HCT116 (cell line): ENCODE data around the gene MEIOC. TPM values are rescaled to one million over a fixed set of nuclear protein-coding genes. Genes with fewer than 3 reads are reported as not detected.

Experiments used
- ATAC-seq: fragments of 200-7000 bp; cut with Tn5 transposase; 2 replicates; pipeline ENCODE4 v1.9.1; 2020; ENCODE audit warnings: mild to moderate bottlenecking, moderate library complexity
- BruUV-seq: library from RNA; stranded (reverse); fragments of 400-500 nt; replicated peaks from 2 replicates; lab custom pipeline; 2021; lab: Mats Ljungman, UMichigan
- CTCF ChIA-PET: fragments of 300-600 bp; sonication (Branson Sonifier 250); formaldehyde crosslinking; loops from one replicate; lab custom pipeline; 2021; ENCODE audit warnings: antibody characterized with exemption; lab: Charles Lee
- POLR2A ChIA-PET: fragments of 300-600, 350-600 bp; sonication (Branson Sonifier 250); formaldehyde crosslinking; loops from one replicate; lab custom pipeline; 2021; ENCODE audit warnings: antibody characterized with exemption; lab: Charles Lee
- RAD21 ChIA-PET, 2 experiments: fragments of 300-600 bp; sonication (Branson Sonifier 250); formaldehyde crosslinking; loops; one replicate each; lab custom pipeline; 2023; ENCODE audit warnings: low total read pairs in 2 of 2; ENCODE audit not compliant: uncharacterized antibody in 2 of 2, unreplicated experiment in 2 of 2, low non-redundant PET in 1 of 2; lab: Charles Lee
- DNase-seq: peaks from one replicate; pipeline ENCODE4 v3.0.0-alpha.2; 2010; ENCODE audit warnings: low read depth, low spot score
- H2AFZ ChIP-seq: fragments of 200-600 bp; shearing (Covaris generic), sonication (generic); 2 replicates; pipeline ENCODE4 v1.6.1; 2017; ENCODE audit warnings: low read depth, mixed run types, mixed read lengths, antibody characterized with exemption, low read length; ENCODE audit not compliant: poor library complexity, severe bottlenecking
- H3K27ac ChIP-seq: 2 replicates; pipeline ENCODE4 v1.5.1; 2012; ENCODE audit warnings: low read depth, low read length
- H3K27me3 ChIP-seq: fragments of 200-600 bp; sonication (generic); 2 replicates; pipeline ENCODE4 v1.6.1; 2016; ENCODE audit warnings: mixed run types, low read length, mixed read lengths; ENCODE audit not compliant: insufficient read depth
- H3K36me3 ChIP-seq, 2 experiments: fragments of 200-500 bp in 1 of 2; fragments of 200-600 bp in 1 of 2; sonication (Bioruptor generic) in 1 of 2; sonication (generic) in 1 of 2; 2 replicates each; pipeline versions ENCODE4 v1.5.1 to v1.6.1; 2014 to 2016; ENCODE audit warnings: low read length in 2 of 2, inconsistent platforms in 1 of 2, mixed read lengths in 1 of 2, mixed run types in 1 of 2; ENCODE audit not compliant: insufficient read depth in 2 of 2, control insufficient read depth in 1 of 2
- H3K4me1 ChIP-seq, 2 experiments: fragments of 200-600 bp in 1 of 2; sonication (generic) in 1 of 2; 2 replicates each; pipeline versions ENCODE4 v1.5.1 to v1.6.1; 2012 to 2017; ENCODE audit warnings: low read length in 2 of 2, inconsistent platforms in 1 of 2, mild to moderate bottlenecking in 1 of 2, mixed read lengths in 1 of 2, mixed run types in 1 of 2, moderate library complexity in 1 of 2; ENCODE audit not compliant: insufficient read depth in 2 of 2, control insufficient read depth in 1 of 2
- H3K4me2 ChIP-seq: fragments of 200-600 bp; sonication (generic); 2 replicates; pipeline ENCODE4 v1.6.1; 2017; ENCODE audit warnings: mixed run types, low read length, mixed read lengths
- H3K4me3 ChIP-seq, 2 experiments: fragments of 200-600 bp in 1 of 2; sonication (generic) in 1 of 2; replicated peaks in 1 of 2; 2 replicates each; pipeline ENCODE4 v1.5.1; 2011 to 2016; ENCODE audit warnings: low read length in 2 of 2, control low read depth in 1 of 2, low read depth in 1 of 2, mild to moderate bottlenecking in 1 of 2, mixed read lengths in 1 of 2, mixed run types in 1 of 2
- H3K79me2 ChIP-seq: fragments of 200-600 bp; sonication (generic); 2 replicates; pipeline ENCODE4 v1.6.1; 2017; ENCODE audit warnings: mild to moderate bottlenecking, mixed run types, low read length, moderate library complexity, mixed read lengths; ENCODE audit not compliant: insufficient read depth
- H3K9ac ChIP-seq: fragments of 200-600 bp; sonication (generic); 2 replicates; pipeline ENCODE4 v1.6.1; 2016; ENCODE audit warnings: low read length, mixed read lengths
- H3K9me2 ChIP-seq: fragments of 200-600 bp; sonication (generic), shearing (Covaris generic); 2 replicates; pipeline ENCODE4 v1.6.1; 2017; ENCODE audit warnings: mixed run types, mild to moderate bottlenecking, moderate library complexity; ENCODE audit not compliant: insufficient read depth
- H3K9me3 ChIP-seq, 2 experiments: fragments of 200-500 bp in 1 of 2; fragments of 200-600 bp in 1 of 2; sonication (Bioruptor generic) in 1 of 2; sonication (generic) in 1 of 2; 2 replicates each; pipeline ENCODE4 v1.6.1; 2014 to 2017; ENCODE audit warnings: low read length in 2 of 2, mixed read lengths in 2 of 2, inconsistent platforms in 1 of 2, low read depth in 1 of 2, mild to moderate bottlenecking in 1 of 2, mixed run types in 1 of 2, moderate library complexity in 1 of 2; ENCODE audit not compliant: control insufficient read depth in 1 of 2, insufficient read depth in 1 of 2
- H4K20me1 ChIP-seq: fragments of 200-600 bp; sonication (generic), shearing (Covaris generic); 2 replicates; pipeline ENCODE4 v1.6.1; 2017; ENCODE audit warnings: mixed run types, mild to moderate bottlenecking, moderate library complexity; ENCODE audit not compliant: insufficient read depth
- CEBPB ChIP-seq: IDR thresholded peaks from 2 replicates; pipeline ENCODE4 v1.6.1; 2012; ENCODE audit warnings: low read depth
- CTCF ChIP-seq, 3 experiments: fragments of 200-600 bp in 1 of 3; sonication (generic) in 1 of 3; IDR thresholded peaks in 2 of 3; conservative IDR thresholded peaks in 1 of 3; 2 replicates each; pipeline ENCODE4 v1.5.1; 2012 to 2017; ENCODE audit warnings: low read depth in 2 of 3, low read length in 2 of 3, antibody characterized with exemption in 1 of 3, borderline replicate concordance in 1 of 3, control low read depth in 1 of 3, mild to moderate bottlenecking in 1 of 3, mixed read lengths in 1 of 3, mixed run types in 1 of 3, moderate library complexity in 1 of 3; ENCODE audit not compliant: insufficient read depth in 1 of 3
- EZH2 ChIP-seq: fragments of 200-600 bp; sonication (generic); IDR thresholded peaks from 2 replicates; pipeline ENCODE4 v1.6.1; 2017; ENCODE audit warnings: antibody characterized with exemption, mixed run types
- EZH2phosphoT487 ChIP-seq: fragments of 200-600 bp; IDR thresholded peaks from 2 replicates; pipeline ENCODE4 v1.6.1; 2018; ENCODE audit warnings: antibody characterized with exemption, borderline replicate concordance
- JUND ChIP-seq: IDR thresholded peaks from 2 replicates; pipeline ENCODE4 v1.6.1; 2012
- MAX ChIP-seq: IDR thresholded peaks from 2 replicates; pipeline ENCODE4 v1.6.1; 2012
- POLR2AphosphoS5 ChIP-seq: IDR thresholded peaks from 2 replicates; pipeline ENCODE4 v1.6.1; 2011; ENCODE audit warnings: mild to moderate bottlenecking, low read depth, low read length, moderate library complexity
- RAD21 ChIP-seq: IDR thresholded peaks from 2 replicates; pipeline ENCODE4 v1.6.1; 2012; ENCODE audit warnings: low read depth, mild to moderate bottlenecking
- SIN3A ChIP-seq: IDR thresholded peaks from 2 replicates; pipeline ENCODE4 v1.6.1; 2012; ENCODE audit warnings: low read depth
- TCF7L2 ChIP-seq: IDR thresholded peaks from 2 replicates; pipeline ENCODE4 v1.7.0; 2011; ENCODE audit warnings: borderline replicate concordance, inconsistent platforms; ENCODE audit not compliant: insufficient read depth, insufficient read length; ENCODE audit errors: extremely low read depth
- ZBTB33 ChIP-seq: IDR thresholded peaks from 2 replicates; pipeline ENCODE4 v1.6.1; 2011; ENCODE audit warnings: mild to moderate bottlenecking, low read length, moderate library complexity; ENCODE audit not compliant: insufficient replicate concordance; ENCODE audit errors: extremely low read depth
- ZFX ChIP-seq: fragments of 450-650 bp; IDR thresholded peaks from 2 replicates; pipeline ENCODE4 v1.6.1; 2017
- ZNF274 ChIP-seq: fragments of 200-500 bp; sonication (Bioruptor generic); IDR thresholded peaks from 2 replicates; pipeline ENCODE4 v1.6.1; 2014; ENCODE audit warnings: mild to moderate bottlenecking, low read depth, low read length, inconsistent platforms
- intact Hi-C: fragments of 100-400 bp; cut with micrococcal nuclease; formaldehyde crosslinking; loops from 2 replicates; pipeline ENCODE4 v1.10.0; 2022
- total RNA-seq: library from RNA; stranded (reverse); gene quantifications from one replicate; pipeline ENCODE4 v1.2.1, GENCODE V29; 2021; ENCODE audit not compliant: unreplicated experiment

Gene MEIOC
- total RNA-seq, 1 experiment from 2014 or later: not detected

- H3K27ac ChIP-seq: no peak overlapping the region
- no peak overlapping the region for H3K4me2 ChIP-seq
- no peak overlapping the region for H2AFZ ChIP-seq
- no peaks in the 10 kb centered on the region for H3K9me3 ChIP-seq
- POLR2A ChIA-PET: no interaction called here
- RAD21 ChIA-PET: no interaction called here
- CTCF ChIA-PET: no interaction called here
- H3K4me1 ChIP-seq: no peaks in the 10 kb centered on the region
- no peaks in the 10 kb centered on the region for H3K9me2 ChIP-seq
- no peak for ATAC-seq
- H3K9ac ChIP-seq: no peak overlapping the region
- no peaks in the 10 kb centered on the region for H3K79me2 ChIP-seq
- no peak overlapping the region for H3K4me3 ChIP-seq
- no TSS peak for BruUV-seq
- H3K36me3 ChIP-seq: no peaks in the 10 kb centered on the region
- DNase-seq: no peak
- intact Hi-C loops: no loop called here
- no peak for TF ChIP-seq POLR2AphosphoS5
- no peak for TF ChIP-seq ZFX
- TF ChIP-seq TCF7L2: no peak
- no peak for TF ChIP-seq EZH2phosphoT487
- no peak for TF ChIP-seq CTCF (IDR thresholded peaks at IDR 0.05 in 2 of 3, conservative IDR thresholded peaks at IDR 0.05 in 1 of 3; ENCODE audit: borderline replicate concordance in 1 of 3, insufficient read depth in 1 of 3, low read depth in 2 of 3, low read length in 2 of 3)
- no peak for TF ChIP-seq CEBPB
- no peak for TF ChIP-seq EZH2
- no peak for TF ChIP-seq SIN3A
- no peak for TF ChIP-seq MAX
- TF ChIP-seq RAD21: no peak
- TF ChIP-seq JUND: no peak
- no peak for TF ChIP-seq ZNF274
- no peak for TF ChIP-seq ZBTB33
- TF ChIP-seq, all 23 proteins: peak for 0
- Histone ChIP-seq H3K27me3 (no peaks in the 10 kb centered on the region), H4K20me1 (no peaks in the 10 kb centered on the region)
These were observed 2.9 kb upstream of the MEIOC start for GRCh38 chr17:44653384-44653783.
